OCI-LY7 (cell line): ENCODE measurements around the gene ACOXL.

ENCODE experiments used
- CTCF ChIP-seq: fragments of 200-600 bp; sonication (generic); conservative IDR thresholded peaks from 2 replicates; pipeline ENCODE4 v1.5.1; 2014; ENCODE audit warnings: mild to moderate bottlenecking, antibody characterized with exemption, low read length, moderate library complexity, mixed read lengths
- EZH2phosphoT487 ChIP-seq: fragments of 200-600 bp; sonication (generic); IDR thresholded peaks from 2 replicates; pipeline ENCODE4 v1.6.1; 2018; ENCODE audit warnings: low read depth, borderline replicate concordance, mild to moderate bottlenecking, mixed run types, antibody characterized with exemption, low read length, moderate library complexity, mixed read lengths

- TF ChIP-seq CTCF, result no peak
- TF ChIP-seq EZH2phosphoT487, result no peak
Observed at GRCh38 chr2:110878150-110878549, 145.8 kb downstream of the ACOXL start.
